ENCODE results near the gene RAB21.

Gene RAB21

GRCh38 chr12:71772735-71773134 is 18.1 kb downstream of the RAB21 start:
- TF ChIP-seq CTCF (IDR thresholded peaks at IDR 0.05; ENCODE audit: control insufficient read depth, insufficient read depth, low read depth, low read length, missing control alignments) = no peak
- no peak for DNase-seq (ENCODE audit: low read depth)
- H3K4me3 ChIP-seq (ENCODE audit: control insufficient read depth, low read depth, low read length) = no peak overlapping the region

GRCh38 chr12:71780237-71780822 is 25.7 kb downstream of the RAB21 start:
- no peak overlapping the region for H3K4me3 ChIP-seq (ENCODE audit: control insufficient read depth, low read depth, low read length)
- no peak for DNase-seq (ENCODE audit: low read depth)
- peak; percentile 70 for TF ChIP-seq CTCF (IDR thresholded peaks at IDR 0.05; ENCODE audit: control insufficient read depth, insufficient read depth, low read depth, low read length, missing control alignments)

GRCh38 chr12:71782017-71782416 is 27.4 kb downstream of the RAB21 start:
- no peak overlapping the region for H3K4me3 ChIP-seq (ENCODE audit: control insufficient read depth, low read depth, low read length)
- no peak for TF ChIP-seq CTCF (IDR thresholded peaks at IDR 0.05; ENCODE audit: control insufficient read depth, insufficient read depth, low read depth, low read length, missing control alignments)
- DNase-seq (ENCODE audit: low read depth) = no peak

- no peak for TF ChIP-seq CTCF (IDR thresholded peaks at IDR 0.05; ENCODE audit: control insufficient read depth, insufficient read depth, low read depth, low read length, missing control alignments)
- no peak for DNase-seq (ENCODE audit: low read depth)
- no peak overlapping the region for H3K4me3 ChIP-seq (ENCODE audit: control insufficient read depth, low read depth, low read length)
Measured at GRCh38 chr12:71786829-71787228, 32.2 kb downstream of the RAB21 start.

GRCh38 chr12:71787580-71787979 is 32.9 kb downstream of the RAB21 start:
- no peak for TF ChIP-seq CTCF (IDR thresholded peaks at IDR 0.05; ENCODE audit: control insufficient read depth, insufficient read depth, low read depth, low read length, missing control alignments)
- no peak overlapping the region for H3K4me3 ChIP-seq (ENCODE audit: control insufficient read depth, low read depth, low read length)
- no peak for DNase-seq (ENCODE audit: low read depth)

- no peak for DNase-seq (ENCODE audit: low read depth)
- TF ChIP-seq CTCF (IDR thresholded peaks at IDR 0.05; ENCODE audit: control insufficient read depth, insufficient read depth, low read depth, low read length, missing control alignments) = no peak
- no peak overlapping the region for H3K4me3 ChIP-seq (ENCODE audit: control insufficient read depth, low read depth, low read length)
Measured at GRCh38 chr12:71790331-71790730, 35.7 kb downstream of the RAB21 start.
